Left ventricle myocardium inferior (tissue), 1 donor: ENCODE results near the gene SNRNP27. TPM values are rescaled to one million over a fixed set of nuclear protein-coding genes. Genes with fewer than 3 reads are reported as not detected.
"Not testable (repeated sequence)": the region's sequence is repeated elsewhere in the genome, so short reads cannot be mapped to it uniquely, and the experiment has no call there.

ENCODE experiments used
- DNase-seq: peaks from one replicate; pipeline ENCODE4 v3.0.0-alpha.2; 2020
- H3K27ac ChIP-seq: fragments of 200-600 bp; replicated peaks from 2 replicates; pipeline ENCODE4 v1.8.0; 2021
- H3K27me3 ChIP-seq: fragments of 200-600 bp; 2 replicates; pipeline ENCODE4 v1.8.0; 2021; ENCODE audit warnings: low read depth
- H3K36me3 ChIP-seq: fragments of 200-600 bp; 2 replicates; pipeline ENCODE4 v1.8.0; 2021
- H3K4me1 ChIP-seq: fragments of 200-600 bp; 2 replicates; pipeline ENCODE4 v1.8.0; 2021
- H3K4me3 ChIP-seq: fragments of 200-600 bp; 2 replicates; pipeline ENCODE4 v1.8.0; 2021; ENCODE audit warnings: mild to moderate bottlenecking, moderate library complexity
- H3K9me3 ChIP-seq: fragments of 200-600 bp; replicated peaks from 2 replicates; pipeline ENCODE4 v1.8.0; 2021
- CTCF ChIP-seq: fragments of 200-600 bp; IDR thresholded peaks from 2 replicates; pipeline ENCODE4 v1.8.0; 2021; ENCODE audit warnings: antibody characterized with exemption, mild to moderate bottlenecking, borderline replicate concordance
- intact Hi-C: fragments of 100-400 bp; cut with micrococcal nuclease; formaldehyde crosslinking; loops from one replicate; pipeline ENCODE4 v1.11.0; 2022
- total RNA-seq: library from RNA; stranded (reverse); fragmentation: NEBNext Ultra II Directional; extraction: Animal tissue kit (Norgen Biotek cat#: 25700); gene quantifications from one replicate; pipeline ENCODE4 v1.2.1, GENCODE V29; 2021
- donor health status: DM: no; HTN: yes; CAD: no; lungs with severe emphysema.

SNRNP27 gene
- total RNA-seq, 1 donor from 2014 or later = 56.0 TPM

GRCh38 chr2:69948032-69948962 is 54.5 kb downstream of the SNRNP27 start:
- Histone ChIP-seq H3K36me3 (peaks cover 4% of the 10 kb centered on the region), H3K4me1 (no peaks in the 10 kb centered on the region), H3K27me3 (peaks cover 9% of the 10 kb centered on the region), H3K4me3 (no peak overlapping the region), H3K27ac (no peak overlapping the region), H3K9me3 (no peaks in the 10 kb centered on the region)
- TF ChIP-seq CTCF = no peak
- intact Hi-C loops = no loop called here
- no peak for DNase-seq

GRCh38 chr2:69948963-69949645 is 55.3 kb downstream of the SNRNP27 start:
- no peak for TF ChIP-seq CTCF
- Histone ChIP-seq H3K4me1 (no peaks in the 10 kb centered on the region), H3K36me3 (no peaks in the 10 kb centered on the region), H3K27ac (no peak overlapping the region), H3K9me3 (no peaks in the 10 kb centered on the region), H3K4me3 (no peak overlapping the region), H3K27me3 (peaks cover 9% of the 10 kb centered on the region)
- no peak for DNase-seq
- intact Hi-C loops = no loop called here

- no peak for DNase-seq
- H3K9me3 ChIP-seq = no peaks in the 10 kb centered on the region
- no peaks in the 10 kb centered on the region for H3K36me3 ChIP-seq
- no peak for TF ChIP-seq CTCF
- H3K4me1 ChIP-seq = no peaks in the 10 kb centered on the region
- H3K4me3 ChIP-seq = no peak overlapping the region
- intact Hi-C loops = no loop called here
- H3K27me3 ChIP-seq = peaks cover 9% of the 10 kb centered on the region
- H3K27ac ChIP-seq = no peak overlapping the region
Measured at GRCh38 chr2:69950241-69950640, 56.5 kb downstream of the SNRNP27 start.

- H3K4me3 ChIP-seq, intact Hi-C loops, H3K9me3 ChIP-seq, DNase-seq, H3K27ac ChIP-seq, H3K36me3 ChIP-seq, H3K27me3 ChIP-seq, H3K4me1 ChIP-seq: not testable (repeated sequence)
Measured at GRCh38 chr2:69950671-69951070, 56.9 kb downstream of the SNRNP27 start.

GRCh38 chr2:69952336-69953115 is 58.8 kb downstream of the SNRNP27 start:
- no peak for TF ChIP-seq CTCF
- intact Hi-C loops = no loop called here
- Histone ChIP-seq H3K36me3 (no peaks in the 10 kb centered on the region), H3K27ac (no peak overlapping the region), H3K9me3 (no peaks in the 10 kb centered on the region), H3K4me1 (no peaks in the 10 kb centered on the region), H3K27me3 (peaks cover 9% of the 10 kb centered on the region), H3K4me3 (no peak overlapping the region)
- no peak for DNase-seq
